HG02642 (cell line): ENCODE data around the gene PLXNB2.
"Not testable (repeated sequence)": the region's sequence is repeated elsewhere in the genome, so short reads cannot be mapped to it uniquely, and the experiment has no call there.

Experiments
- ATAC-seq: cut with Tn5 transposase; IDR thresholded peaks from one replicate; pipeline ENCODE4 v1.9.1; 2021; ENCODE audit warnings: mild to moderate bottlenecking; ENCODE audit not compliant: unreplicated experiment, poor library complexity

The PLXNB2 gene

DNA sequence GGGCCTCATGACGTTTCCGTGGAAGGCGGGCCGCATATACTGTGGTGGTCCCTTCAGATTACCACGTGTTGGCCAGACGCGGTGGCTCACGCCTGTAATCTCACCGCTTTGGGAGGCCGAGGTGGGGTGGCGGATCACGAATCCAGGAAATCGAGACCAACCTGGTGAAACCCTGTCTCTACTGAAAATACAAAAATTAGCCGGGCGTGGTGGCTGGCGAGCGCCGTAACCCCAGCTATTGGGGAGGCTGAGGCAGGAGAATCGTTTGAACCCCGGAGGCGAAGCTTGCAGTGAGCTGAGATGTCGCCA is 20.2 kb upstream of the PLXNB2 start:
- ATAC-seq: no peak

DNA sequence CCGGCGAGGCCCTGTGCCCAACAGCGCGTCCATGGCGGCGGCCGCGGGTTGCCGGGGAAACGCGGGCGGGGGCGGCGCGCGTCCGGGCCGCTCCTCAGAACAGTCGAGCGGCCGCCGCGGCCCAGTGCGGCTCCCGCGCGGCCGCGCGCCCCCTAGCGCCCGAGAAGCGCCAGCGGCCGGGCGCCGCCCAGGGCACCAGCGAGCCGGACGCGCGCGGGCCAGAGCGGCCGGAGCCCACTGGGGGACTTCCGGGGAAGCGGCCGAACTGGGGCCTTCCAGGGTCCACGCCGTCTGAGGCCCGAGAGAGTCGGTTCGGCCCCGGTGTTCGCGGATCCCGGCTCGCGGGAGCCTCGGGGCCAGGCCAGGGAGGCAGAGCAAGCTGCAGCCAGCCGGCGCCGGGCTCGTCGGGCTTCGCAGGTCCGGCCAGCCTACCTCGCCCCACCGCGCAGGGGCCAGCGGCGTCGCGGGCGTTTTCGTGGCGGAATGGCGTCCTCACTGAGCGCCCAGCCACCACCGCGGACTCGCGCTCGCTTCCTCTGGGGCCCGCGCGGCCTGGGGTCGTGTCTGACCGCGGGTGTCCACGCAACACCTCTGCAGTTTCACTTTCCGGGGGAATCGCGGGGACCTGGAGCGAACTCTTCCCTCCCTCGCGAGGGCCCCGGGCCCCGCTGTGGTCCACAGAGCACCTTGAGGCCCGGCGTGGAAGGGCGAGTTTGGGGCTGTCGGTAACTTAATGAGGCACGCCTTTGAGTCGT is 19.7 kb upstream of the PLXNB2 start, which contains the start of gene DENND6B:
Gene DENND6B, minus strand, starts transcription at position 57 of the 755 bp plus-strand sequence. Its CDS starts 24 bp downstream, at position 33.
- peak; percentile 89 for ATAC-seq

DNA sequence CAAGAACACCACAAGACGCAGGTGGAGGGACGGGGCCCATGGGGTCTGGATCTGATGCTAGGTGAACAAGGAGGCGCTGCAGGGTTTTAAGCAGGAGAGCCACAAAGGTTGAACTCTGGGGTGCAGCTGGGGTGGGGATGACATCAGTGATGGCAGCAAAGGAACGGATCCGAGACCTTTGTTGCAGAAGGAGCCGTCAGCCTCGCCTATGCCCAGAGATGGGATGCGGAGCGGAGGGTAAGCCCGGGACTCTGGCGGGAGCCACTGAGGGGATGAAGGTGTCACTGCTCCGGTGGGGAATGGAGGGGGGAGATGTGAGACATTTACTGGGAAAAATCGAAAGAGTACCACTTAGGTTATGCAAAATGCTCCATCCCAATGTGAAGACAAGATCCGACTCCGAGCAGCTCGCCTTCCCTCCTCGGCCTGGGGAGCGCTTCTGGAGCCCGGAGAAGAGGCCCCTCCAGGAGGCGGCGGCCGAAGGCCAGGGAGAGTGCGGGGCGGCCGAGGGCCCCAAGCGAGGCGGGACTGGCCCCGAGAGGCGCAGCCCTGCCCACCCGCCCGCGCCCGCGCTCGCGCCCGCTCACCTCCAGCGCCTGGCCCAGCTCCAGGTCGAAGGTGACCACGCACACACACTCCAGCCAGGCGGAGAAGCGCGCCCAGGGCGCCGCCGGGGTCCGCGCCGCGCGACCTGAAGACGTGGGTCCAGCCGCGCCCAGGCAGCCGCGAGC is 18.9 kb upstream of the PLXNB2 start:
- ATAC-seq: no peak

DNA sequence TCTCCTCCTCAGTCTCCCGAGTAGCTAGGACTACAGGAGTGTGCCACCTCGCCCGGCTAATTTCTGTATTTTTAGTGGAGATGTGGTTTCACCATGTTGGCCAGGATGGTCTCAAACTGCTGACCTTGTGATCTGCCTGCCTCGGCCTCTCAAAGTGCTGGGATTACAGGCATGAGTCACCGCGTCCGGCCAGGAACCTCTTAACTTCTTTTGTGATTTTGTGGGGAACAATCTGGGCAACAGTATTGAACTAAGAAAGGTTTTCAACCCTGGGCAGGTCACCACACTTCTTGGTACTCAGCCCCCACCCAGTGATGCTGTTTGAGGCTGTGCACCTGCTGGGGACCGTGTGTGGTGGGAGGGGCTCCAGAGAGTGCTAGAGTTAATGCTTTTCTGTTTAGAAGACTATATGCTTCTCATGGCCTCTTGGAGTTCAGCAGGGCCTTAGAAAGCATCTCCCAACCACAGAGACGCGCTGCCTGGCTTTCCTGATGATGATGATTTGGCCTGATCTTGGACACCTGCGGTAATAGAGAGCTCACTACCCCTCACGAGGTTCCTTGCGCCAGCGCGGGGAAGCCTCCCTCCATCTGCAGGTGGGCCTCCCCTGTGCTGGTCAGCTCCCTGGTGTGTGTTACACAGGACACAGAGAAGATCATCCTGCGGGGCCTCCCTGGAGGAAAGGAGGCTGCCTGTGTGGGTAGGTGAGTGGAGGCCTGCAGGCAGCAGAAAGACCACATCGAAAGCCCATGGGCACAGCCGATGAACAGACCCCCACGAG is 18.2 kb upstream of the PLXNB2 start:
- ATAC-seq: no peak

- no peak for ATAC-seq
Observed at GRCh38 chr22:50323900-50324299, 16.5 kb upstream of the PLXNB2 start.

GRCh38 chr22:50322382-50323104 is 15.1 kb upstream of the PLXNB2 start:
- ATAC-seq: not testable (repeated sequence)

GRCh38 chr22:50320671-50321325 is 13.4 kb upstream of the PLXNB2 start:
- ATAC-seq: no peak

DNA sequence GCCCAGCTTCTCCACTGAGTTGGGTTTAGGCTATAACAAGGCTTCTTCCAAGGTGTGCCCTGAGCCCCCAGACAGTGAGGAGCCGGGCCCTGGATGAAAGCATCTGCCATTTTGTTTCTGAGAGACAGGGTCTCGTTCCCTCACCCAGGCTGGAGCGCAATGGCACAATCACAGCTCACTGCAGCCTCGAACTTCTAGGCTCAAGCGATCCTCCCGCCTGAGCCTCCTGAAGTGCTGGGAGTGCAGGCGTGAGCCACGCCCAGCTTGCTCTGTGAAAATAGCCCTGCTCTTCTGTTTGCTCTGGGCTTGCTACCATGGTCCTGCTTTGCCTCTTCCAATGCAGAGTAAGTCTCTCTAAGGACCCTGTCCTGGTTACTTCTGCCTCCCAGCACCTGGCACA is 12.7 kb upstream of the PLXNB2 start:
- no peak for ATAC-seq

GRCh38 chr22:50319503-50319951 is 12.1 kb upstream of the PLXNB2 start:
- no peak for ATAC-seq

- ATAC-seq: no peak
Observed at GRCh38 chr22:50318698-50319411, 11.4 kb upstream of the PLXNB2 start.

- ATAC-seq: no peak
Observed at GRCh38 chr22:50318356-50318697, 10.9 kb upstream of the PLXNB2 start.

DNA sequence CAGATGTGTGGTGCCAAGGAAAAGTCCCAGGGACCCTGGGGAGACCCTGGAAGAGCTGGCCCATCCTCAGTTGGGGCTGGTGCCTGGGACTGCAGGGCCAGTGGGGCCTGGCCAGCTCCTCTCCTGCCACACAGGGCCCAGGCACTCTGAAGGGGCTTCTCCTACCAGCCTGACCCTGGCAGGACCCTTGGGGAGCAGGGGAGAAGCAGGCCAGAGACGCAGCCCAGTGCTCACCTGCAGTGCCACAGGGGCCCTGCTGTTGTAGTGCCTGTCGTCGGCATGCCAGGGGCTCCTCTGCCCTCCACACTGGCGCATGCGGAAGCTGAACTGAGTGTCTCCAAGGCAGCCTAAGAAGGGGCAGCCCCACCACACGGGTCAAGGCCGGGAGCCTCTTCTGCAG is 10.2 kb upstream of the PLXNB2 start:
- ATAC-seq: no peak

GRCh38 chr22:50317178-50317577 is 9.7 kb upstream of the PLXNB2 start:
- ATAC-seq: no peak

- no peak for ATAC-seq
Observed at GRCh38 chr22:50316114-50317065, 8.9 kb upstream of the PLXNB2 start.

DNA sequence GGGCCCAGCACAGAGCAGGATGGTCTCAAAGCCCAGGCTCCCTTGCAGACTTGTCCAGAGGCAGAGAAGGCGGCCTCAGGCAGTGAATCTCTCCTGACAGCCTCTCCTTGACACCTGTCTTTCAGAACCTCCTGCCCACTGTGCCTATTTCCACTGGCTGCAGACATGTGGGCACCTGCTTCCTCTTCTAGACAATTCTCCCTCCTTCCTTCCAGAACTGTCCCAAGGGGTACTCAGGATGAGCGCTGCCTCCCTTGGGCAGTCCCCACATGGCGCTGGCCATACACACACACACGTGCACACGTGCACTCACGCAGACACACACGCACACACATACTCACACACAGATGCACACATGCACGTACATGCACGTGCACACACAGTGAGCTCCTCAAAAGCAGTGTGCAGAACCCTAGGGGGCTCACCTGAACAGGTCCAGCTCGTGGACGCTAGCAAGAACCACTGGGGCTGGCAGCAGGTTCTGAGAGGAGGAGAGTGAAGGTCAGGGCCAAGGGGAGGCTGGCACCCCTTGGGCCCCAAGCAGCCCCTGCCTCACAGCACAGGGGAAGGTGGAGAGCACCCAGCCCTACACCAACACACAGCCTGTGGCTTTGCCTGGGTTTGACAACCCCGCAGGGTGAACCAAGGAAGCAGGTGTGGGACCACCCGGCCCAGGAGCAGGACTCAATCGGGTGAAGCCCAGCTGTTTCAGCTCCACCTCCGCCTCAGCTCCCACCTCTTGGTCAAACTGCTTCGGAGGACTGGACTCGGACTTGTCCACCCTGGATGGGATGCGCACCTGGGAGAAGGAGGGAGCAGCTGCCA is 8.1 kb upstream of the PLXNB2 start:
- ATAC-seq: no peak

- peak; percentile 76 for ATAC-seq
Observed at GRCh38 chr22:50314455-50315288, 7.2 kb upstream of the PLXNB2 start.

DNA sequence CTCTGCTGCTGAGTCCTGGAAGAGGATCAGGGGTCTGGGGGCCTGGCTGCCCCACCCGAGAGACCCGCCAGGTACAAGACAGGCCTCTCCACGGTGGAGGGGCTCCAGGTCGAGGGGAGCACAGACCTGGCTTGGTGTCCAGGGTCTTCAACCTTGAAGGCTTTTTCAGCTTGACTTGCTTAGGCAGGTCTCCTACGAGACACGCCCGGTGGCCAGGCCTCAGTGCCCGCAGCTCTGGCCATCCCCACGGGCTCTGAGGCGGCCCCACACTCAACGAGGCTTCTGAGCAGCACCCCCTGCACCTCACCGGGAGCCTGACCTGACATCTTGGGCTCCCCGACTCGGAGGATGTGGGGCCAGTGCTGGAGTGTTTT is 6.6 kb upstream of the PLXNB2 start:
- ATAC-seq: peak; percentile 9
